Measurements from ENCODE around the gene SMIM27.
"Not testable (repeated sequence)": the region's sequence is repeated elsewhere in the genome, so short reads cannot be mapped to it uniquely, and the experiment has no call there.

- TF ChIP-seq POLR2AphosphoS5, POLR2A (IDR thresholded peaks at IDR 0.05; ENCODE audit: low read depth, low read length): not testable (repeated sequence)
Observed at GRCh38 chr9:32524558-32524891, 27.6 kb upstream of the SMIM27 start.

All from GM12892 (cell line).